ENCODE data around the gene STAC.

GRCh38 chr3:36557021-36557707 is 176.9 kb downstream of the STAC start:
- TF ChIP-seq REST (IDR thresholded peaks at IDR 0.05; ENCODE audit: insufficient read depth in 1 of 2, low read depth in 2 of 2, low read length in 2 of 2) (no peak), POLR2AphosphoS5 (IDR thresholded peaks at IDR 0.05; ENCODE audit: low read depth, low read length) (no peak), FOXP2 (optimal IDR thresholded peaks at IDR 0.05; ENCODE audit: borderline replicate concordance, extremely low read depth, extremely low read length, insufficient read depth) (no peak), TAF1 (IDR thresholded peaks at IDR 0.05; ENCODE audit: borderline replicate concordance, insufficient read depth, low read length) (no peak), SIN3A (IDR thresholded peaks at IDR 0.05; ENCODE audit: borderline replicate concordance, insufficient read depth, low read length) (no peak)
